OCI-LY7 (cell line): ENCODE measurements around the gene PLCB1. TPM values are rescaled to one million over a fixed set of nuclear protein-coding genes. Genes with fewer than 3 reads are reported as not detected.

Experiments
- BruUV-seq: library from RNA; stranded (reverse); fragments of 400-500 nt; replicated peaks from 2 replicates; lab custom pipeline; 2021; lab: Mats Ljungman, UMichigan
- CTCF ChIA-PET: fragments of 300-600 bp; sonication (Branson Sonifier 250); formaldehyde crosslinking; loops from one replicate; lab custom pipeline; 2022; ENCODE audit warnings: antibody characterized with exemption; ENCODE audit not compliant: unreplicated experiment; lab: Charles Lee
- POLR2A ChIA-PET: fragments of 300-600 bp; sonication (Branson Sonifier 250); formaldehyde crosslinking; loops from one replicate; lab custom pipeline; 2022; ENCODE audit warnings: antibody characterized with exemption; lab: Charles Lee
- DNase-seq: peaks from one replicate; pipeline ENCODE4 v3.0.0-alpha.2; 2015; ENCODE audit warnings: low spot score
- H2AFZ ChIP-seq: fragments of 200-600 bp; sonication (generic), shearing (Covaris generic); 2 replicates; pipeline ENCODE4 v1.6.1; 2014; ENCODE audit warnings: mild to moderate bottlenecking, antibody characterized with exemption, low read length, moderate library complexity
- H3K27ac ChIP-seq: fragments of 200-600 bp; sonication (generic); 2 replicates; pipeline ENCODE4 v1.5.1; 2014; ENCODE audit warnings: mixed run types, low read depth, mild to moderate bottlenecking, moderate library complexity, low read length, inconsistent platforms; ENCODE audit not compliant: poor library complexity, severe bottlenecking
- H3K36me3 ChIP-seq: fragments of 200-600 bp; sonication (generic); 2 replicates; pipeline ENCODE4 v1.6.1; 2014; ENCODE audit warnings: mild to moderate bottlenecking, antibody characterized with exemption, low read length, moderate library complexity, mixed read lengths; ENCODE audit not compliant: insufficient read depth
- H3K4me1 ChIP-seq: fragments of 200-600 bp; sonication (generic); 2 replicates; pipeline ENCODE4 v1.5.1; 2014; ENCODE audit warnings: mild to moderate bottlenecking, low read length; ENCODE audit not compliant: insufficient read depth, poor library complexity, severe bottlenecking
- H3K4me2 ChIP-seq: fragments of 200-600 bp; sonication (generic); 2 replicates; pipeline ENCODE4 v1.6.1; 2014; ENCODE audit warnings: mild to moderate bottlenecking, low read length
- H3K4me3 ChIP-seq: fragments of 200-600 bp; sonication (generic); 2 replicates; pipeline ENCODE4 v1.5.1; 2014; ENCODE audit warnings: mild to moderate bottlenecking, low read depth, low read length; ENCODE audit not compliant: poor library complexity, severe bottlenecking
- H3K79me2 ChIP-seq: fragments of 200-600 bp; sonication (generic); 2 replicates; pipeline ENCODE4 v1.6.1; 2016; ENCODE audit warnings: low read depth, mild to moderate bottlenecking, low read length, moderate library complexity, mixed read lengths; ENCODE audit not compliant: insufficient read depth
- H3K9me2 ChIP-seq: fragments of 200-600 bp; sonication (generic); 2 replicates; pipeline ENCODE4 v1.6.1; 2016; ENCODE audit warnings: mild to moderate bottlenecking, low read length, mixed read lengths; ENCODE audit not compliant: insufficient read depth
- H3K9me3 ChIP-seq: fragments of 200-600 bp; sonication (generic); 2 replicates; pipeline ENCODE4 v1.6.1; 2014; ENCODE audit warnings: mild to moderate bottlenecking, mixed run types, low read length, mixed read lengths
- H4K20me1 ChIP-seq: fragments of 200-600 bp; sonication (generic); 2 replicates; pipeline ENCODE4 v1.6.1; 2014; ENCODE audit warnings: mild to moderate bottlenecking, antibody characterized with exemption, low read length, moderate library complexity, mixed read lengths; ENCODE audit not compliant: insufficient read depth
- CTCF ChIP-seq: fragments of 200-600 bp; sonication (generic); conservative IDR thresholded peaks from 2 replicates; pipeline ENCODE4 v1.5.1; 2014; ENCODE audit warnings: mild to moderate bottlenecking, antibody characterized with exemption, low read length, moderate library complexity, mixed read lengths
- EZH2phosphoT487 ChIP-seq: fragments of 200-600 bp; sonication (generic); IDR thresholded peaks from 2 replicates; pipeline ENCODE4 v1.6.1; 2018; ENCODE audit warnings: low read depth, borderline replicate concordance, mild to moderate bottlenecking, mixed run types, antibody characterized with exemption, low read length, moderate library complexity, mixed read lengths
- intact Hi-C: fragments of 100-400 bp; cut with micrococcal nuclease; formaldehyde crosslinking; loops from one replicate; pipeline ENCODE4 v1.10.0; 2022; ENCODE audit not compliant: unreplicated experiment
- total RNA-seq, 2 experiments: library from RNA; depleted of rRNA in 1 of 2; stranded (reverse); fragments of >200 nt in 1 of 2; shearing (Covaris generic) in 1 of 2; gene quantifications; 2 replicates each; pipeline ENCODE4 v1.2.3, GENCODE V29; 2014 to 2022

PLCB1 gene
- total RNA-seq, 2 experiments from 2014 or later, result 14.6 to 30.5 TPM

- H3K9me3 ChIP-seq, result no peaks in the 10 kb centered on the region
- H3K27ac ChIP-seq, result no peak overlapping the region
- no peaks in the 10 kb centered on the region for H4K20me1 ChIP-seq
- H3K36me3 ChIP-seq, result no peaks in the 10 kb centered on the region
- ChIA-PET CTCF (no interaction called here), POLR2A (no interaction called here)
- no peaks in the 10 kb centered on the region for H3K4me1 ChIP-seq
- DNase-seq, result no peak
- no TSS peak for BruUV-seq
- no peaks in the 10 kb centered on the region for H3K79me2 ChIP-seq
- H3K4me3 ChIP-seq, result no peak overlapping the region
- H3K9me2 ChIP-seq, result no peaks in the 10 kb centered on the region
- H3K4me2 ChIP-seq, result no peak overlapping the region
- intact Hi-C loops, result no loop called here
- no peak overlapping the region for H2AFZ ChIP-seq
- TF ChIP-seq EZH2phosphoT487 (no peak), CTCF (no peak)
These were observed 93.6 kb downstream of the PLCB1 start for GRCh38 chr20:8225658-8226057.

- no peak for TF ChIP-seq CTCF
- TF ChIP-seq EZH2phosphoT487, result no peak
- intact Hi-C loops, result no loop called here
- Histone ChIP-seq H3K79me2 (no peaks in the 10 kb centered on the region), H3K9me2 (no peaks in the 10 kb centered on the region), H3K4me1 (no peaks in the 10 kb centered on the region), H3K4me2 (no peak overlapping the region), H3K27ac (no peak overlapping the region), H4K20me1 (no peaks in the 10 kb centered on the region), H2AFZ (no peak overlapping the region), H3K4me3 (no peak overlapping the region), H3K36me3 (no peaks in the 10 kb centered on the region), H3K9me3 (no peaks in the 10 kb centered on the region)
- ChIA-PET CTCF (no interaction called here), POLR2A (no interaction called here)
- DNase-seq, result no peak
- BruUV-seq, result no TSS peak
These were observed 94.0 kb downstream of the PLCB1 start for GRCh38 chr20:8226106-8226505.

- intact Hi-C loops, result no loop called here
These were observed 95.2 kb downstream of the PLCB1 start for GRCh38 chr20:8227293-8227692.

More at GRCh38 chr20:8227293-8227692, 95.2 kb downstream of the PLCB1 start:
- H3K4me1 ChIP-seq, result no peaks in the 10 kb centered on the region
- no peak for TF ChIP-seq CTCF
- no peak for TF ChIP-seq EZH2phosphoT487
- H2AFZ ChIP-seq, result no peak overlapping the region
- no peaks in the 10 kb centered on the region for H3K79me2 ChIP-seq
- BruUV-seq, result no TSS peak
- ChIA-PET CTCF (no interaction called here), POLR2A (no interaction called here)
- H3K4me3 ChIP-seq, result no peak overlapping the region
- H3K9me2 ChIP-seq, result no peaks in the 10 kb centered on the region
- no peak overlapping the region for H3K27ac ChIP-seq
- no peak for DNase-seq
- no peaks in the 10 kb centered on the region for H3K36me3 ChIP-seq
- no peak overlapping the region for H3K4me2 ChIP-seq
- no peaks in the 10 kb centered on the region for H3K9me3 ChIP-seq
- H4K20me1 ChIP-seq, result no peaks in the 10 kb centered on the region
